GM18909 (cell line): ENCODE results near the gene SLC16A5.
A peak's percentile ranks its signal among the peaks of the same experiment; 100 is the strongest.

Experiments used
- ATAC-seq: cut with Tn5 transposase; IDR thresholded peaks from one replicate; pipeline ENCODE4 v1.9.1; 2021; ENCODE audit warnings: mild to moderate bottlenecking; ENCODE audit not compliant: unreplicated experiment, poor library complexity

The SLC16A5 gene

DNA sequence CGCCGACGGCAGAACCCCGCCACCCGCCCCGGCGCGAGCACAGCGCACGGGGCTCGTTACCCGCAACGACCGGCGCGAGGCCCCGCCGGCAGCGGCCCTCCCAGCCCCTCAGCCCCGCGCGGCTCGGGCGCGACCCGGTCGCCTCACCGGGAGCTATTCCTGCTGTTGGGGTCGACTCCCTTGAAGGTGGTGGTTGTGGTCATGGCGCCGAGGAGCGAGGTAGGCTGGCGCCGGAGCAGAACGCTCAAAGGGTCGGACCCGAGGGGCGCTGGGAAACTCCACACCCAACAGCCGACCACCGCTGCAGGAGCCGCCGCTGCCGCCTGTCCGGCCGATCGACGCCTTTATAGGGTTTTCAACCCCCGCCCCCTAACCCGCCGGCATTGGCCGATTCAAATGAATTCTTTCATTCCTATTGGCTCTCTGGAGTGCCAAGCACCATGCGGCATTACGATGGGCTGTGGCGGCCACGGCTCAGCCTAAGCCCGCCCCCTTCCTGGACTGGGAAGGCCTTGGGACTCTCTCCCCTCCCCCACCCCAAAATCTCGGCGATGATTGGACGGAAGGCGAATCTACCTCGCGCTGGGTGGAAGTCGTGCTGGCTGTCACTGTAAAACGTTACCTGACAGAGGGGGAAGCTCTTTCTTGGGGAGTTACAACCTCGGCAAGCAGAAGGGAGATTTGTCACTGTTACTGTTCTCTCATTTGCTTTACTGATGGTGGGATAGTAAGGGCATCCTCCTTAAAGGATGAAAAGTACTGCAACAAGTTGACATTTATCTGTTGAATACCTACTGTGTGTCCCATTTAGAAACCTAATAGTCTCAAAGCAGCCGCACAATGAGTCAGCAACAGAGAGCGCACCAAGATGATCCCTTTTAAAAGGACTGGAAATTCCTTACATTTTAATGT, 66.7 kb downstream of the SLC16A5 start, which contains the start of gene JPT1:
JPT1 (minus strand) TSS at position 318 of the 912 bp plus-strand sequence; CDS start at position 203, 115 bp downstream.
- ATAC-seq: peak; percentile 92

DNA sequence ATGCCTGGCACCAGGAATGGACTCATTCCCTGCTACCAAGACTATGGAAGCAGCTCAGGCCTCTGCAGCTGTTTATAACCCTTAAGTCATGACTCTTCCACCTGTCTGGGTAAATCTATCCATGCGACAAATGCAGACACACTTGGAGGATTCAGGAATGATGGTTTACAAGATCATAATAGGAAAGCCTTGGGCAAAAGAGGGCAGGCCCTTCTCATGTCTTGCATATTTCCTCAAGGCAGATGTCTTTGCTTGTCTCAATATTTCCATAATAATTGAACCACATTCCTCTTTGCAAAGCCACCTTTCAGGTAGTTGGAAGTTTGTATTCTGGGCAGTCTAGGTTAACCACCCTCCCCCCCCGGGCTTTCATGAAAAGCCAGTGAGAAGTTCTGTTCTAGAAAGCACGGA, 67.4 kb downstream of the SLC16A5 start:
- ATAC-seq: no peak
